ENCODE results near the gene ALPG. TPM values are rescaled to one million over a fixed set of nuclear protein-coding genes. Genes with fewer than 3 reads are reported as not detected.
"Not testable (repeated sequence)": the region's sequence is repeated elsewhere in the genome, so short reads cannot be mapped to it uniquely, and the experiment has no call there.

ALPG gene
- polyA plus RNA-seq, 1 donor (not counting 4 experiments of a cell fraction or from before 2014, with no cell fraction given) = not detected

- no peak overlapping the region for H3K27ac ChIP-seq (ENCODE audit: control insufficient read depth, insufficient read depth, low read length)
- dilution Hi-C loops (cut with MboI; ENCODE audit: extremely low pct_ligation_motif_present, low sequenced_read_pairs) = no loop called here
Measured at GRCh38 chr2:232384466-232384865, 22.2 kb upstream of the ALPG start.

GRCh38 chr2:232385058-232385457 is 21.6 kb upstream of the ALPG start:
- H3K4me2 ChIP-seq (ENCODE audit: control insufficient read depth, extremely low read depth, insufficient read depth, low read depth, low read length); H3K4me1 ChIP-seq (ENCODE audit: control insufficient read depth, extremely low read depth, insufficient read depth, low read length); H2AFZ ChIP-seq (ENCODE audit: control insufficient read depth, low read length); H3K9me1 ChIP-seq (ENCODE audit: control insufficient read depth, extremely low read depth, insufficient read depth, low read length); FAIRE-seq; H3K36me3 ChIP-seq (ENCODE audit: control insufficient read depth in 2 of 2, extremely low read depth in 1 of 2, insufficient read depth in 2 of 2, low read length in 2 of 2); dilution Hi-C loops (cut with MboI; ENCODE audit: extremely low pct_ligation_motif_present, low sequenced_read_pairs); H3K27ac ChIP-seq (ENCODE audit: control insufficient read depth, insufficient read depth, low read length); H3K9me3 ChIP-seq (ENCODE audit: control insufficient read depth, low read depth, low read length); H3K9ac ChIP-seq (ENCODE audit: control insufficient read depth, extremely low read depth, insufficient read depth, low read length); H3K79me2 ChIP-seq (ENCODE audit: control insufficient read depth, insufficient read depth, low read length); H4K20me1 ChIP-seq (ENCODE audit: control insufficient read depth, extremely low read depth, insufficient read depth, low read length); DNase-seq (ENCODE audit: low read depth, low spot score); H3K4me3 ChIP-seq (ENCODE audit: control insufficient read depth in 2 of 3, extremely low read depth in 1 of 3, insufficient read depth in 2 of 3, low read depth in 1 of 3, low read length in 3 of 3): not testable (repeated sequence)
- peaks cover 80% of the 10 kb centered on the region for H3K27me3 ChIP-seq (ENCODE audit: control insufficient read depth, extremely low read depth, insufficient read depth, low read length)

More at GRCh38 chr2:232384466-232384865, 22.2 kb upstream of the ALPG start:
- FAIRE-seq (no peak), DNase-seq (ENCODE audit: low read depth, low spot score) (no peak)
- H3K4me3 ChIP-seq (ENCODE audit: control insufficient read depth in 2 of 3, extremely low read depth in 1 of 3, insufficient read depth in 2 of 3, low read depth in 1 of 3, low read length in 3 of 3) = no peak overlapping the region
- no peaks in the 10 kb centered on the region for H3K4me1 ChIP-seq (ENCODE audit: control insufficient read depth, extremely low read depth, insufficient read depth, low read length)
- TF ChIP-seq CTCF (optimal IDR thresholded peaks at IDR 0.05 in 1 of 3, IDR thresholded peaks at IDR 0.05 in 1 of 3, conservative IDR thresholded peaks at IDR 0.05 in 1 of 3; ENCODE audit: extremely low read depth in 1 of 3, insufficient read depth in 2 of 3, low read length in 3 of 3) (no peak), EZH2 (IDR thresholded peaks at IDR 0.05; ENCODE audit: low read length) (no peak)
- H3K9me1 ChIP-seq (ENCODE audit: control insufficient read depth, extremely low read depth, insufficient read depth, low read length) = no peaks in the 10 kb centered on the region
- no peaks in the 10 kb centered on the region for H3K9me3 ChIP-seq (ENCODE audit: control insufficient read depth, low read depth, low read length)
- H2AFZ ChIP-seq (ENCODE audit: control insufficient read depth, low read length) = no peak overlapping the region
- no peaks in the 10 kb centered on the region for H4K20me1 ChIP-seq (ENCODE audit: control insufficient read depth, extremely low read depth, insufficient read depth, low read length)
- peaks cover 75% of the 10 kb centered on the region for H3K27me3 ChIP-seq (ENCODE audit: control insufficient read depth, extremely low read depth, insufficient read depth, low read length)
- no peaks in the 10 kb centered on the region for H3K36me3 ChIP-seq (ENCODE audit: control insufficient read depth in 2 of 2, extremely low read depth in 1 of 2, insufficient read depth in 2 of 2, low read length in 2 of 2)
- no peak overlapping the region for H3K9ac ChIP-seq (ENCODE audit: control insufficient read depth, extremely low read depth, insufficient read depth, low read length)
- no peaks in the 10 kb centered on the region for H3K79me2 ChIP-seq (ENCODE audit: control insufficient read depth, insufficient read depth, low read length)
- no peak overlapping the region for H3K4me2 ChIP-seq (ENCODE audit: control insufficient read depth, extremely low read depth, insufficient read depth, low read depth, low read length)
